DND-41 (cell line): Measurements from ENCODE around the gene STRIP1.

Experiments used
- ATAC-seq: fragments of 200-7000 bp; cut with Tn5 transposase; 3 replicates; pipeline ENCODE4 v1.9.1; 2021; ENCODE audit warnings: low read depth; ENCODE audit not compliant: insufficient read depth
- DNase-seq: peaks from one replicate; pipeline ENCODE4 v3.0.0-alpha.2; 2020
- H2AFZ ChIP-seq: 2 replicates; pipeline ENCODE4 v1.6.0; 2012; ENCODE audit warnings: low read depth, low read length
- H3K27ac ChIP-seq: 2 replicates; pipeline ENCODE4 v1.5.1; 2012; ENCODE audit warnings: low read length, inconsistent platforms
- H3K27me3 ChIP-seq: fragments of 200-600 bp; sonication (generic); 2 replicates; pipeline ENCODE4 v1.6.0; 2012; ENCODE audit warnings: low read length, mild to moderate bottlenecking, inconsistent platforms; ENCODE audit not compliant: insufficient read depth, poor library complexity
- H3K36me3 ChIP-seq: 2 replicates; pipeline ENCODE4 v1.5.1; 2012; ENCODE audit warnings: low read length, inconsistent platforms; ENCODE audit not compliant: insufficient read depth
- H3K4me1 ChIP-seq: 2 replicates; pipeline ENCODE4 v1.5.1; 2012; ENCODE audit warnings: mild to moderate bottlenecking, low read length; ENCODE audit not compliant: insufficient read depth
- H3K4me2 ChIP-seq: 2 replicates; pipeline ENCODE4 v1.6.0; 2012; ENCODE audit warnings: mild to moderate bottlenecking, moderate library complexity, low read length, inconsistent platforms; ENCODE audit not compliant: insufficient read depth
- H3K4me3 ChIP-seq, 2 experiments: fragments of 200-600 bp in 1 of 2; shearing (Covaris generic) in 1 of 2; 2 replicates each; pipeline ENCODE4 v1.5.1; 2012 to 2016; ENCODE audit warnings: inconsistent platforms in 2 of 2, low read length in 2 of 2, mild to moderate bottlenecking in 2 of 2, low read depth in 1 of 2, moderate library complexity in 1 of 2
- H3K79me2 ChIP-seq: 2 replicates; pipeline ENCODE4 v1.6.0; 2012; ENCODE audit warnings: low read length, inconsistent platforms; ENCODE audit not compliant: insufficient read depth
- H3K9ac ChIP-seq: 2 replicates; pipeline ENCODE4 v1.6.0; 2012; ENCODE audit warnings: low read depth, mild to moderate bottlenecking, inconsistent platforms, low read length, moderate library complexity
- H3K9me3 ChIP-seq: 2 replicates; pipeline ENCODE4 v1.5.1; 2012; ENCODE audit warnings: low read length, moderate library complexity, mild to moderate bottlenecking, inconsistent platforms; ENCODE audit not compliant: insufficient read depth, severe bottlenecking
- H4K20me1 ChIP-seq: 2 replicates; pipeline ENCODE4 v1.6.0; 2012; ENCODE audit warnings: low read length; ENCODE audit not compliant: insufficient read depth
- EZH2 ChIP-seq: IDR thresholded peaks from 3 replicates; pipeline ENCODE4 v1.6.1; 2012; ENCODE audit warnings: borderline replicate concordance, low read depth, mild to moderate bottlenecking, moderate library complexity, low read length, inconsistent platforms; ENCODE audit not compliant: severe bottlenecking
- TF ChIP-seq, protein P1 (sequence below): IDR thresholded peaks from 2 replicates; pipeline ENCODE4 v1.5.1; 2012; ENCODE audit warnings: borderline replicate concordance, low read length, moderate library complexity, mild to moderate bottlenecking; ENCODE audit not compliant: poor library complexity, severe bottlenecking; ENCODE audit errors: extremely low read depth

The STRIP1 gene

DNA sequence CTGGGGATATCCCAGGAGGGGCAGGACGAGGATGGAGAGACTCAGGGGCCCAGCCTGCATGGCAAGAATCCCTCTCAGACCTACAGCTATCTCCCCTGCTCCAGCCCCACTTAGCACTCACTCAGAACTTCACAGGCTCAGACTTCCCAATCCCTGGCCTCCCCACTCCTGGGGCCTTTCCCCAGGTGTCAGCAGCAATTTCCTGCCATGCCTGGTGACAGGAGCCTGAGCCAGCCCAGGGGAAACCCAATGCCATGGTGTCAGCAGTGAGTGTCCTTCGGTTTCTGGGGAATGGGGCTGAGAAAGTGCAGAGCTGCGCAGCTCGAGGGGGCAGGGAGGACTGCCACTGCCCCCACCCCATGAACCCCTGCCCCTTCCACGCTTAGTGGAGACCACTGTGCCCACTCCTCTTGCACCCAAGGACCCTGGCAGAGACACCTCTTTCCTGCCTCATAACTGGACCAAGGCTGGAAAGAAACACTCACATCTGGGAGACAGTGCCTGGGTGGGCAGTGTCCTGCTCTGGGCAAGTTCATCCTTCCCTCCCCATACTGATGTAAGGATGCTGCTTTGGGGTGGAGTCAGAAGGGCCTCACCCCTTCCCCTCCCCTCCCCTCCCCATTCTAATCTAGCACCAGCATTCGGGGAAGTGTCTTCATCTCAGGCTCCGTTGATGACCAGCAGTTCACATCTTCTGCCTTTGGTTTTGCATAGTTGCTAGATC, 60.7 kb downstream of the STRIP1 start:
- Histone ChIP-seq H2AFZ (no peak overlapping the region), H3K27ac (no peak overlapping the region), H3K4me1 (no peaks in the 10 kb centered on the region), H3K27me3 (peaks cover 18% of the 10 kb centered on the region), H3K9me3 (no peaks in the 10 kb centered on the region), H3K9ac (no peak overlapping the region), H3K4me3 (no peak overlapping the region), H4K20me1 (no peaks in the 10 kb centered on the region), H3K4me2 (no peak overlapping the region), H3K79me2 (no peaks in the 10 kb centered on the region), H3K36me3 (no peaks in the 10 kb centered on the region)
- TF ChIP-seq, protein P1, sequence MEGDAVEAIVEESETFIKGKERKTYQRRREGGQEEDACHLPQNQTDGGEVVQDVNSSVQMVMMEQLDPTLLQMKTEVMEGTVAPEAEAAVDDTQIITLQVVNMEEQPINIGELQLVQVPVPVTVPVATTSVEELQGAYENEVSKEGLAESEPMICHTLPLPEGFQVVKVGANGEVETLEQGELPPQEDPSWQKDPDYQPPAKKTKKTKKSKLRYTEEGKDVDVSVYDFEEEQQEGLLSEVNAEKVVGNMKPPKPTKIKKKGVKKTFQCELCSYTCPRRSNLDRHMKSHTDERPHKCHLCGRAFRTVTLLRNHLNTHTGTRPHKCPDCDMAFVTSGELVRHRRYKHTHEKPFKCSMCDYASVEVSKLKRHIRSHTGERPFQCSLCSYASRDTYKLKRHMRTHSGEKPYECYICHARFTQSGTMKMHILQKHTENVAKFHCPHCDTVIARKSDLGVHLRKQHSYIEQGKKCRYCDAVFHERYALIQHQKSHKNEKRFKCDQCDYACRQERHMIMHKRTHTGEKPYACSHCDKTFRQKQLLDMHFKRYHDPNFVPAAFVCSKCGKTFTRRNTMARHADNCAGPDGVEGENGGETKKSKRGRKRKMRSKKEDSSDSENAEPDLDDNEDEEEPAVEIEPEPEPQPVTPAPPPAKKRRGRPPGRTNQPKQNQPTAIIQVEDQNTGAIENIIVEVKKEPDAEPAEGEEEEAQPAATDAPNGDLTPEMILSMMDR, result no peak
- TF ChIP-seq EZH2, result no peak
- no peak for ATAC-seq
- DNase-seq, result no peak

DNA sequence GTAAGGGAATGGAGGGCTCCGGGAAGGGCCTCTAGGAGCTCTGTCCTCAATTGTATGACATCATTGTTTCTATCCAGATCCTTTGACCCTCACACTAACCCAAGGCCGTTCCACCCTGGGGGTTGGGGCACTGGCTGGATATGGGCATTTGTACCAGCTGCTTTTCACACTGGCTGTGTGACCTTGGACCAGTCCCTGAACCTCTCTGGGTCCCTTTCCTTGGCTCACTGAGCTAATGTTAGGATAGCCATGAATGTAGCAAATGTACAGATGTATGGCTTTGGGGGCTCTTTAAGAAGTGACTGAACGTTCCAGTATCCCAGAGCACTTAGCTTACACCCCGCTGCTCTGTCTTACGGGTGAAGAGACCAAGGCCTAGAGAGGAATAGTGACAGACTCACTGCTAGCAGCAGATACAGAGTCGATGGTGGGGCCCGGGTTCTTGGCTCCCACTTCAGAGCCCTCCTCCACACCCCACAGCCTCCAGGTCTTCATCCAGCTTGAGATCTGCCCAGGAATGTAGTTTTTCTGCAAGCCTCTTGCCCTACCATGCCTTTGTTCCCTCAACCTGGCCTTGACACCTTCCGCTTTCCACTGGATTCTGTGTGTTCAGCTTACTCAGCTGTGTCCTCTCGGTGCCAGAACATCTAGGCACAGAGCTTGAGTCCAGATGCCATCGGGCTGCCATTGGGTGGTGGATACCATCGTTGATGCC, 63.2 kb downstream of the STRIP1 start:
- no peaks in the 10 kb centered on the region for H4K20me1 ChIP-seq
- no peak overlapping the region for H3K4me2 ChIP-seq
- no peak overlapping the region for H3K9ac ChIP-seq
- no peaks in the 10 kb centered on the region for H3K9me3 ChIP-seq
- H3K36me3 ChIP-seq, result no peaks in the 10 kb centered on the region
- H3K4me3 ChIP-seq, result no peak overlapping the region
- no peak overlapping the region for H2AFZ ChIP-seq
- DNase-seq (no peak), ATAC-seq (no peak)
- TF ChIP-seq EZH2, result no peak
- TF ChIP-seq, protein P1, result no peak
- H3K4me1 ChIP-seq, result no peaks in the 10 kb centered on the region
- H3K27ac ChIP-seq, result no peak overlapping the region
- H3K79me2 ChIP-seq, result no peaks in the 10 kb centered on the region
- peaks cover 18% of the 10 kb centered on the region for H3K27me3 ChIP-seq

DNA sequence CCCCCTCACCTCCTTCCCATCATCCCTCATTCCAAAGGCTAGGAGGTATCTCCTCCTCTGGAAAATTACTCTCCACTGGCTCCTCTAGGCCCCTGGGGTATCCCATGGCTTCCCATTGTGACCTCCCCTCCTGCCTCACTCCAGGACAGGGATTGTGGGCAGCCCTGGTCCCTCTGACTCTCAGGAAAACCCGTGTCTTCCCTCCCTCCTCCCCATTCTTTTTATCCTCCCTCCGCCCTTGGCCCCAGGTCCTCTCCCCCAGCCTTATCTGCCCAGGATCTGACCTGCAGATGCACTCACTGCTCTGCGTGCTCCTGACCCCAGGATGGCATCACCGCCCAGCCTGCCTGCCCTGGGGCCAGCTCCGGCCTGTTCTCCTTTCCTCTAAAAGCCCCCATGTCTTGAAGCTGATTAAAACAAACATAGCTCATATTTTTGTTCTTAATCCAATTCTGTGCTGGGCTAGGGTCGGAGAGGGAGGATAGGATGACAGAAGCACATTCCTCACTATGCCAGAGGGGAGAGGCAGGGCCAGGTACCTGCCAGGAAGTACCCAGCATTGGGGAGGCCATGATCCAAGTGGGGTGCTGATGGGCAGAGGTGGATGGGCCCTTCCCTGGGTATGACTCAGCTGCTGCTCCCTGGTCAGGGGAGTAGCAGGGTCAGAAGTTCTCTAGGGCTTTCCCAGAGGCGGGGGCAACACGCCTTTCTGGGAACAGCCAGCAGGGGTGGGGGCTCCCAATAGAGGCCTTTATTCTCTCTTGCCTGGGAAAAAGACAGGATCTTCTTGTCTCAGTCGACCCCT, 64.0 kb downstream of the STRIP1 start:
- H3K9ac ChIP-seq, result no peak overlapping the region
- no peak for ATAC-seq
- no peak overlapping the region for H2AFZ ChIP-seq
- H3K27ac ChIP-seq, result no peak overlapping the region
- H3K4me3 ChIP-seq, result no peak overlapping the region
- DNase-seq, result no peak
- TF ChIP-seq, protein P1, result no peak
- no peak for TF ChIP-seq EZH2
- H3K4me1 ChIP-seq, result no peaks in the 10 kb centered on the region
- H3K27me3 ChIP-seq, result peaks cover 18% of the 10 kb centered on the region
- no peaks in the 10 kb centered on the region for H3K79me2 ChIP-seq
- H3K9me3 ChIP-seq, result no peaks in the 10 kb centered on the region
- H3K36me3 ChIP-seq, result no peaks in the 10 kb centered on the region
- no peaks in the 10 kb centered on the region for H4K20me1 ChIP-seq
- no peak overlapping the region for H3K4me2 ChIP-seq
